Astrocyte (in vitro differentiated cells and primary cell): ENCODE results near the gene EIF4EBP2.

ENCODE experiments used
- CTCF ChIP-seq: IDR thresholded peaks from 2 replicates; pipeline ENCODE4 v1.5.1; 2011; ENCODE audit warnings: low read depth, mild to moderate bottlenecking, inconsistent platforms, low read length, moderate library complexity; ENCODE audit not compliant: insufficient read depth
- EZH2 ChIP-seq: IDR thresholded peaks from 2 replicates; pipeline ENCODE4 v1.6.1; 2012; ENCODE audit warnings: mild to moderate bottlenecking, low read length, inconsistent platforms; ENCODE audit not compliant: insufficient read depth

GRCh38 chr10:70367195-70367796, 36.6 kb upstream of the EIF4EBP2 start:
- TF ChIP-seq EZH2 (no peak), CTCF (no peak)
